HG02623 (cell line): ENCODE results near the gene DTNA.
"Not testable (repeated sequence)": the region's sequence is repeated elsewhere in the genome, so short reads cannot be mapped to it uniquely, and the experiment has no call there.

Experiments
- ATAC-seq: cut with Tn5 transposase; IDR thresholded peaks from one replicate; pipeline ENCODE4 v1.9.1; 2021; ENCODE audit warnings: moderate library complexity; ENCODE audit not compliant: unreplicated experiment

Gene DTNA

GRCh38 chr18:34887881-34888580, 177.9 kb downstream of the DTNA start:
- ATAC-seq, result no peak

GRCh38 chr18:34890486-34891085, 180.5 kb downstream of the DTNA start:
- no peak for ATAC-seq

- ATAC-seq, result no peak
These were observed 182.3 kb downstream of the DTNA start for GRCh38 chr18:34892379-34892778.

GRCh38 chr18:34893239-34893638, 183.1 kb downstream of the DTNA start:
- no peak for ATAC-seq

- ATAC-seq, result no peak
These were observed 191.2 kb downstream of the DTNA start for GRCh38 chr18:34901299-34901698.

- no peak for ATAC-seq
These were observed 194.9 kb downstream of the DTNA start for GRCh38 chr18:34904994-34905393.

- not testable (repeated sequence) for ATAC-seq
These were observed 196.9 kb downstream of the DTNA start for GRCh38 chr18:34906985-34907384.

GRCh38 chr18:34909637-34910364, 199.7 kb downstream of the DTNA start:
- ATAC-seq, result no peak

- no peak for ATAC-seq
These were observed 201.0 kb downstream of the DTNA start for GRCh38 chr18:34911081-34911480.

- ATAC-seq, result no peak
These were observed 201.7 kb downstream of the DTNA start for GRCh38 chr18:34911661-34912384.

GRCh38 chr18:34913837-34914661, 204.0 kb downstream of the DTNA start:
- ATAC-seq, result no peak

- no peak for ATAC-seq
These were observed 204.9 kb downstream of the DTNA start for GRCh38 chr18:34915046-34915445.

- not testable (repeated sequence) for ATAC-seq
These were observed 206.4 kb downstream of the DTNA start for GRCh38 chr18:34916539-34916938.

- ATAC-seq, result no peak
These were observed 208.8 kb downstream of the DTNA start for GRCh38 chr18:34918856-34919255.

GRCh38 chr18:34921226-34921625, 211.1 kb downstream of the DTNA start:
- ATAC-seq, result no peak

- no peak for ATAC-seq
These were observed 211.8 kb downstream of the DTNA start for GRCh38 chr18:34921811-34922385.

GRCh38 chr18:34922594-34922993, 212.5 kb downstream of the DTNA start:
- not testable (repeated sequence) for ATAC-seq

GRCh38 chr18:34923911-34924310, 213.8 kb downstream of the DTNA start:
- no peak for ATAC-seq

GRCh38 chr18:34926683-34927082, 216.6 kb downstream of the DTNA start:
- no peak for ATAC-seq

GRCh38 chr18:34928088-34928753, 218.1 kb downstream of the DTNA start:
- ATAC-seq, result no peak
